Measurements from ENCODE around the gene SPATA46. TPM values are rescaled to one million over a fixed set of nuclear protein-coding genes. Genes with fewer than 3 reads are reported as not detected.

The SPATA46 gene
- total RNA-seq, 1 donor from 2014 or later = not detected

DNA sequence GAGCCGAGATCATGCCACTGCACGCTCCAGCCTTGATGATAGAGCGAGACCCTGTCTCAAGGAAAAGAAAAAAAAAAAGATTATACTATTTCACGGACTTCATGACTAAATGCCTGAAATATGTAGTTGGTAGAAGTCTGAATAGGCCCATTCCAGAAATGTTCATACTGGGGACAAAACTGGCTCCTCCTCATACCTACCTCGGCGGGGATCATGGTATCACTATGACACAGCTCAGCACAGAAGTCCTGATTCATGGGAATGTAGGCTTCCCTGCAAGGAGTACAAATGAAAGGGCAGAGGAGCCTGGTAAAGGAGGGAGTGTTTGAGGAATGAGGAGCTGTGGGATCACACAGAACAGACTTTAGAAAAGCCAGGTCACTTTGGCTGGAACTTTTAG is 5.0 kb downstream of the SPATA46 start:
- intact Hi-C loops (cut with micrococcal nuclease) = no loop called here
- no peak overlapping the region for H3K27ac ChIP-seq (replicated peaks)
- H3K9me3 ChIP-seq (replicated peaks) = no peaks in the 10 kb centered on the region
- no peak overlapping the region for H3K4me3 ChIP-seq
- no peak for TF ChIP-seq CTCF (IDR thresholded peaks at IDR 0.05; ENCODE audit: borderline replicate concordance)
- peaks cover 5% of the 10 kb centered on the region for H3K4me1 ChIP-seq
- H3K27me3 ChIP-seq (ENCODE audit: low read depth) = no peaks in the 10 kb centered on the region
- no peak for DNase-seq
- no peaks in the 10 kb centered on the region for H3K36me3 ChIP-seq

GRCh38 chr1:162370721-162371120 is 5.9 kb downstream of the SPATA46 start:
- no peak overlapping the region for H3K4me3 ChIP-seq
- no peaks in the 10 kb centered on the region for H3K9me3 ChIP-seq (replicated peaks)
- no peaks in the 10 kb centered on the region for H3K36me3 ChIP-seq
- no peak for DNase-seq
- peaks cover 5% of the 10 kb centered on the region for H3K4me1 ChIP-seq
- no peaks in the 10 kb centered on the region for H3K27me3 ChIP-seq (ENCODE audit: low read depth)
- no peak for TF ChIP-seq CTCF (IDR thresholded peaks at IDR 0.05; ENCODE audit: borderline replicate concordance)
- H3K27ac ChIP-seq (replicated peaks) = no peak overlapping the region
- intact Hi-C loops (cut with micrococcal nuclease) = no loop called here

- Histone ChIP-seq H3K36me3 (no peaks in the 10 kb centered on the region), H3K9me3 (replicated peaks) (no peaks in the 10 kb centered on the region), H3K4me3 (no peak overlapping the region), H3K4me1 (peaks cover 5% of the 10 kb centered on the region), H3K27me3 (ENCODE audit: low read depth) (no peaks in the 10 kb centered on the region), H3K27ac (replicated peaks) (no peak overlapping the region)
- intact Hi-C loops (cut with micrococcal nuclease) = no loop called here
- DNase-seq = no peak
- TF ChIP-seq CTCF (IDR thresholded peaks at IDR 0.05; ENCODE audit: borderline replicate concordance) = no peak
Observed at GRCh38 chr1:162370161-162370560, 6.5 kb downstream of the SPATA46 start.

DNA sequence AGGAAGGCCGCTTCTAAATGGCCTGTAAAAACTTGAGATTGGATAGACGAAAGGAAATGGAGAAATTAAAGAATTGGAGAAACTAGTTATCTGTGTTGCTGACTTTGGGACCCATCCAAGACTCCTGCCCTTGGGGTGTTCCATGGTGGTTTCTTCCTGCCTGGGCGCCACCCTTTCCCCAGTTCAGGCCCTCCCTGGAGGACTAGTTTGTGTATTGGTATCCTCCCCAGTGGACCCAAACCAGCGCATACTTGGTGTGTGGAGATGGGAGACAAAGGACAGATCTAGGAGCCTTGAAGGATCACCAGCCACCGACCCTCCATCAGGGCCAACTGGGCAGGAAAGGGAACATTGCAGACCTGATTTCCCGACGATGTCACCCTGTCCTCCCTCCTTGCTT is 7.1 kb downstream of the SPATA46 start:
- H3K4me3 ChIP-seq = no peak overlapping the region
- TF ChIP-seq CTCF (IDR thresholded peaks at IDR 0.05; ENCODE audit: borderline replicate concordance) = no peak
- intact Hi-C loops (cut with micrococcal nuclease) = no loop called here

DNA sequence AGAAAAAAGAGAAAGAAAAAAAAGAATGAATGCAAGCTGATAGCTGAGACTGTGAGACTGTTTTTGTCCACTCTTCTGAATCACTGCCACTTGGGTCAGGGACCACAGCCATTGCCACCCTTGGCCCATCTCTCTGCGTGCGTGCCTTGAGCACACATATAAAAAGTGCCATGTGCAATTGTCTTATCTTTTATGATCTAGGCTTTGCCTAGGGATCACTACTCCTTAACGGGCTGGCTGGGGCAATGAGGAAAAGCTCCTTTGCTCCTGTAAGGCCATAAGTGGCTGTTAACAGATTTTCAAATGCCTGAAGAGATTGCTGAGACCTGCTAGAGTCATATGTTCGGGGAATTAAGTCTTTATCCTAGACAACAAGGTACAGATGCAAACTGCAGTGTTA is 8.2 kb downstream of the SPATA46 start:
- Histone ChIP-seq H3K4me1 (peaks cover 5% of the 10 kb centered on the region), H3K27me3 (ENCODE audit: low read depth) (no peaks in the 10 kb centered on the region), H3K27ac (replicated peaks) (no peak overlapping the region), H3K36me3 (no peaks in the 10 kb centered on the region), H3K9me3 (replicated peaks) (no peaks in the 10 kb centered on the region), H3K4me3 (no peak overlapping the region)
- intact Hi-C loops (cut with micrococcal nuclease) = no loop called here
- no peak for DNase-seq
- TF ChIP-seq CTCF (IDR thresholded peaks at IDR 0.05; ENCODE audit: borderline replicate concordance) = no peak

More for the DNA sequence above, 7.1 kb downstream of the SPATA46 start:
- H3K9me3 ChIP-seq (replicated peaks) = no peaks in the 10 kb centered on the region
- H3K27ac ChIP-seq (replicated peaks) = no peak overlapping the region
- peaks cover 5% of the 10 kb centered on the region for H3K4me1 ChIP-seq
- H3K36me3 ChIP-seq = no peaks in the 10 kb centered on the region
- no peaks in the 10 kb centered on the region for H3K27me3 ChIP-seq (ENCODE audit: low read depth)
- no peak for DNase-seq

DNA sequence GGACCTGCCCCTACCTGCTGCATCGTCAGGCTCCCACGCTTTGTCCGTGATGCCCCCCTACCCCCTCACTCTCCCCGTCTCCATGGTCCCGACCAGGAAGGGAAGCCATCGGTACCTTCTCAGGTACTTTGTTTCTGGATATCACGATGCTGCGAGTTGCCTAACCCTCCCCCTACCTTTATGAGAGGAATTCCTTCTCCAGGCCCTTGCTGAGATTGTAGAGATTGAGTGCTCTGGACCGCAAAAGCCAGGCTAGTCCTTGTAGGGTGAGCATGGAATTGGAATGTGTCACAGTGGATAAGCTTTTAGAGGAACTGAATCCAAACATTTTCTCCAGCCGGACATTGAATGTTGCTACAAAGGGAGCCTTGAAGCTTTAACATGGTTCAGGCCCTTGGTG is 8.9 kb downstream of the SPATA46 start:
- Histone ChIP-seq H3K9me3 (replicated peaks) (no peaks in the 10 kb centered on the region), H3K27me3 (ENCODE audit: low read depth) (no peaks in the 10 kb centered on the region), H3K4me1 (peaks cover 5% of the 10 kb centered on the region), H3K4me3 (no peak overlapping the region), H3K27ac (replicated peaks) (no peak overlapping the region), H3K36me3 (no peaks in the 10 kb centered on the region)
- no peak for DNase-seq
- intact Hi-C loops (cut with micrococcal nuclease) = no loop called here
- TF ChIP-seq CTCF (IDR thresholded peaks at IDR 0.05; ENCODE audit: borderline replicate concordance) = no peak

All from left ventricle myocardium inferior (tissue), 1 donor.